CD14-positive monocyte (primary cell): Measurements from ENCODE around the gene NFATC1. TPM values are rescaled to one million over a fixed set of nuclear protein-coding genes. Genes with fewer than 3 reads are reported as not detected.

Experiments
- DNase-seq, 3 donors: peaks; one replicate each; pipeline ENCODE4 v3.0.0-alpha.2; 2011 to 2022
- H2AFZ ChIP-seq: 2 replicates; pipeline ENCODE4 v1.6.0; 2012; ENCODE audit warnings: mild to moderate bottlenecking, low read depth, low read length, inconsistent platforms; ENCODE audit not compliant: insufficient read depth, poor library complexity, severe bottlenecking
- H3K27ac ChIP-seq, 2 donors: 1 replicate in 1 of 2; 2 replicates in 1 of 2; pipeline ENCODE4 v1.5.1; 2012 to 2013; ENCODE audit warnings: low read length in 2 of 2, control low read depth in 1 of 2, inconsistent platforms in 1 of 2, low read depth in 1 of 2, mild to moderate bottlenecking in 1 of 2
- H3K27me3 ChIP-seq, 2 donors: one replicate each; pipeline versions ENCODE4 v1.6.0 to v1.6.1; 2011 to 2013; ENCODE audit warnings: low read length in 2 of 2; ENCODE audit not compliant: control insufficient read depth in 2 of 2, insufficient read depth in 2 of 2
- H3K36me3 ChIP-seq, 2 donors: replicated peaks in 1 of 2; 1 replicate in 1 of 2; 2 replicates in 1 of 2; pipeline versions ENCODE4 v1.5.1 to v1.6.1; 2012 to 2013; ENCODE audit warnings: low read length in 2 of 2, control low read depth in 1 of 2, inconsistent platforms in 1 of 2, mild to moderate bottlenecking in 1 of 2; ENCODE audit not compliant: insufficient read depth in 2 of 2, control insufficient read depth in 1 of 2
- H3K4me1 ChIP-seq, 2 donors: 1 replicate in 1 of 2; 2 replicates in 1 of 2; pipeline versions ENCODE4 v1.5.1 to v1.6.1; 2012 to 2013; ENCODE audit warnings: low read length in 2 of 2, control low read depth in 1 of 2, inconsistent platforms in 1 of 2, mild to moderate bottlenecking in 1 of 2, moderate library complexity in 1 of 2; ENCODE audit not compliant: insufficient read depth in 2 of 2, control insufficient read depth in 1 of 2
- H3K4me2 ChIP-seq: replicated peaks from 2 replicates; pipeline ENCODE3; 2012; ENCODE audit warnings: low read length, moderate library complexity, mild to moderate bottlenecking; ENCODE audit not compliant: poor library complexity, severe bottlenecking; ENCODE audit errors: extremely low read depth
- H3K4me3 ChIP-seq, 3 experiments: fragments of 200-600 bp in 1 of 3; sonication (generic) in 1 of 3; replicated peaks in 1 of 3; 1 replicate in 2 of 3; 2 replicates in 1 of 3; pipeline ENCODE4 v1.5.1; 2011 to 2013; ENCODE audit warnings: low read length in 3 of 3, mild to moderate bottlenecking in 3 of 3, control low read depth in 2 of 3, low read depth in 2 of 3, inconsistent platforms in 1 of 3, moderate library complexity in 1 of 3
- H3K79me2 ChIP-seq: 2 replicates; pipeline ENCODE4 v1.6.0; 2012; ENCODE audit warnings: mild to moderate bottlenecking, control low read depth, inconsistent platforms, low read length, moderate library complexity; ENCODE audit not compliant: insufficient read depth
- H3K9ac ChIP-seq: 2 replicates; pipeline ENCODE4 v1.6.0; 2017; ENCODE audit warnings: low read length, mild to moderate bottlenecking; ENCODE audit not compliant: insufficient read depth, poor library complexity, severe bottlenecking
- H3K9me3 ChIP-seq, 2 donors: replicated peaks in 1 of 2; 1 replicate in 1 of 2; 2 replicates in 1 of 2; pipeline versions ENCODE4 v1.5.1 to v1.6.1; 2012 to 2013; ENCODE audit warnings: low read length in 2 of 2, control low read depth in 1 of 2; ENCODE audit not compliant: control insufficient read depth in 1 of 2, insufficient read depth in 1 of 2
- H4K20me1 ChIP-seq: 2 replicates; pipeline ENCODE4 v1.6.0; 2012; ENCODE audit warnings: mild to moderate bottlenecking, low read length, control low read depth, moderate library complexity; ENCODE audit not compliant: insufficient read depth
- H3K27ac Mint-ChIP-seq, 7 donors: one replicate each; pipeline ENCODE4 v1.8.0; 2020; ENCODE audit warnings: mild to moderate bottlenecking in 7 of 7, mixed read lengths in 7 of 7, moderate library complexity in 6 of 7, inconsistent platforms in 2 of 7
- H3K27me3 Mint-ChIP-seq, 3 donors: one replicate each; pipeline ENCODE4 v1.8.0; 2021 to 2022; ENCODE audit warnings: low read depth in 3 of 3, mild to moderate bottlenecking in 3 of 3, mixed read lengths in 3 of 3, moderate library complexity in 3 of 3, inconsistent platforms in 1 of 3
- H3K36me3 Mint-ChIP-seq, 2 donors: one replicate each; pipeline ENCODE4 v1.8.0; 2020; ENCODE audit warnings: mixed read lengths in 2 of 2, inconsistent platforms in 1 of 2, mild to moderate bottlenecking in 1 of 2
- H3K4me1 Mint-ChIP-seq: one replicate; pipeline ENCODE4 v1.8.0; 2020; ENCODE audit warnings: mild to moderate bottlenecking, mixed read lengths
- H3K4me3 Mint-ChIP-seq, 2 donors: one replicate each; pipeline ENCODE4 v1.8.0; 2020; ENCODE audit warnings: mild to moderate bottlenecking in 2 of 2, mixed read lengths in 2 of 2, moderate library complexity in 1 of 2
- H3K9me3 Mint-ChIP-seq, 7 donors: one replicate each; pipeline ENCODE4 v1.8.0; 2020 to 2022; ENCODE audit warnings: mixed read lengths in 7 of 7, mild to moderate bottlenecking in 6 of 7, moderate library complexity in 6 of 7, inconsistent platforms in 2 of 7
- WGBS: methylation state at CpG from one replicate; pipeline ENCODE4 v1.1.5; 2013; ENCODE audit warnings: missing lambda C conversion rate; ENCODE audit not compliant: insufficient coverage; 5-methylcytosine and 5-hydroxymethylcytosine counted together
- intact Hi-C, 2 donors: fragments of 100-400 bp; cut with micrococcal nuclease; formaldehyde crosslinking; loops; one replicate each; pipeline versions ENCODE4 v1.15.0 to v1.15.1; 2023
- polyA plus RNA-seq, 3 donors: library from polyadenylated mRNA; depleted of rRNA in 1 of 3; unstranded in 2 of 3; stranded (reverse) in 1 of 3; fragments of 300-500 nt in 2 of 3; fragments of >200 nt in 1 of 3; fragmentation: Illumina TruSeq in 2 of 3; gene quantifications; 1 replicate in 2 of 3; 2 replicates in 1 of 3; pipeline ENCODE4 v1.2.3, GENCODE V29; 2012 to 2021
- TF ChIP-seq, protein P1 (sequence below): fragments of 200-600 bp; IDR thresholded peaks from one replicate; pipeline ENCODE4 v1.8.0; 2022; ENCODE audit warnings: antibody characterized with exemption, mild to moderate bottlenecking

NFATC1 gene
- polyA plus RNA-seq, 3 donors, result 7.8 to 10.7 (median 8.3) TPM

DNA sequence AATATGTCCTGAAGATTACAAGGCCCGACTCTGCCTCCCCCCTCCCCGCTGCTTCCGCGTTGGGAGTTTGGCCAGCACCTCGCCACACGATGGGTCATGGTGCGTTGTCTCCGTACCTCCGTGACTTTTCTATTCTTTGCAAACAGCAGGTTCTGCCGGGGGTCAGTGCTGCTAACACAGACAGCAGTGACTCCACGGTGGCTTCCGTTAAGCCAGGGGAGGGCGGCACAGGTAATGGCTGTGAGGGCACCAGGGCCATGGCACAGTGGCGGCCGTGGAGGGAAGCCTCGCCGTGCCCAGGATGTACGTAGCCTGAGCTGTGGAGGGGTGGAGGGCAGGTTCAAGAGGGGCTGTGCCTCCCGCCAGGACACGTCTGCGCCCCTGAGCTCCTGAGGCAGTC lies 115.5 kb downstream of the NFATC1 start:
- Histone ChIP-seq H3K36me3 (peaks cover 0 to 19% of the 10 kb centered on the region in 2 donors), H2AFZ (no peak overlapping the region), H3K4me1 (peaks cover 33 to 35% of the 10 kb centered on the region in 2 donors), H4K20me1 (peaks cover 31% of the 10 kb centered on the region), H3K79me2 (no peaks in the 10 kb centered on the region), H3K27me3 (peaks cover 5 to 18% of the 10 kb centered on the region in 2 donors), H3K4me3 (no peak overlapping the region), H3K9ac (no peak overlapping the region), H3K27ac (no peak overlapping the region), H3K4me2 (no peak overlapping the region), H3K9me3 (no peaks in the 10 kb centered on the region)
- TF ChIP-seq, protein P1, sequence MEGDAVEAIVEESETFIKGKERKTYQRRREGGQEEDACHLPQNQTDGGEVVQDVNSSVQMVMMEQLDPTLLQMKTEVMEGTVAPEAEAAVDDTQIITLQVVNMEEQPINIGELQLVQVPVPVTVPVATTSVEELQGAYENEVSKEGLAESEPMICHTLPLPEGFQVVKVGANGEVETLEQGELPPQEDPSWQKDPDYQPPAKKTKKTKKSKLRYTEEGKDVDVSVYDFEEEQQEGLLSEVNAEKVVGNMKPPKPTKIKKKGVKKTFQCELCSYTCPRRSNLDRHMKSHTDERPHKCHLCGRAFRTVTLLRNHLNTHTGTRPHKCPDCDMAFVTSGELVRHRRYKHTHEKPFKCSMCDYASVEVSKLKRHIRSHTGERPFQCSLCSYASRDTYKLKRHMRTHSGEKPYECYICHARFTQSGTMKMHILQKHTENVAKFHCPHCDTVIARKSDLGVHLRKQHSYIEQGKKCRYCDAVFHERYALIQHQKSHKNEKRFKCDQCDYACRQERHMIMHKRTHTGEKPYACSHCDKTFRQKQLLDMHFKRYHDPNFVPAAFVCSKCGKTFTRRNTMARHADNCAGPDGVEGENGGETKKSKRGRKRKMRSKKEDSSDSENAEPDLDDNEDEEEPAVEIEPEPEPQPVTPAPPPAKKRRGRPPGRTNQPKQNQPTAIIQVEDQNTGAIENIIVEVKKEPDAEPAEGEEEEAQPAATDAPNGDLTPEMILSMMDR, result no peak
- H3K4me1 Mint-ChIP-seq, result peaks cover 36% of the 10 kb centered on the region
- peaks cover 18 to 32% of the 10 kb centered on the region in 2 donors for H3K36me3 Mint-ChIP-seq
- H3K27ac Mint-ChIP-seq, result no peak overlapping the region
- peaks cover 16 to 27% (median 20%) of the 10 kb centered on the region in 3 donors for H3K27me3 Mint-ChIP-seq
- intact Hi-C loops, result no loop called here
- peaks cover 0 to 5% (median 3%) of the 10 kb centered on the region in 7 donors for H3K9me3 Mint-ChIP-seq
- no peak overlapping the region for H3K4me3 Mint-ChIP-seq
- no peak for DNase-seq
- 98% methylated on average over 21 of the region's 21 CpGs for WGBS

DNA sequence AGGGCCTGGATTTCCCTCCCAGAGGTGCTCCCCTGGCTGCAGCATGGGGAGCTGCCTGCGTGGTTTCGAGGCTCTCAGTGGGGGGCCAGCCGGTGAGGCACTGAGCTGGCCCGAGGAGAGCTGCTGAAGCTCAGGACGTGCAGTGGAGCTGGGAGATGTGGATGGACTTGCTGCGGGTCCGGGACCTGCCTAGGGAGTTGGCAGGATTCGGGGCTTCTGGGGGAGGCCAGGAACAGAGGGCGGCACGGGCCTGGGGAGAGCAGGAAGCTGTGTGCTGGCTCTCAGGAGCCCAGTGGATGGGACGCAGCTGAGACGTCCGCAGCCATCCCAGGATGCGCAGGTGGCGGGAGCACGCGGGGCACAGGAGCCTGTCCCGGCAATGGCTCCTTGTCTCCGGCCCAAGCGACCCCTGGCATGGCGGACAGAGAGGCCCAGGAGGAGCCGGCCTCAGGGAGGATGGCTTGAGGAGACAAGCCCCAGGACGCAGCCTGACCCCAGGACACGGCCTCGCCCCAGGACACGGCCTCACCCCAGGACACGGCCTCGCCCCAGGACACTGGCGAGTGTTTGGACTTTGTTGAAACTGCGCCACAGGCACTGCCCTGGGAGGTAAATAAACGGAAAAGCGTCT lies 116.1 kb downstream of the NFATC1 start:
- no peak for DNase-seq
- peaks cover 31% of the 10 kb centered on the region for H3K4me1 Mint-ChIP-seq
- peaks cover 0 to 19% of the 10 kb centered on the region in 2 donors for H3K36me3 ChIP-seq
- peaks cover 16 to 27% (median 22%) of the 10 kb centered on the region in 3 donors for H3K27me3 Mint-ChIP-seq
- TF ChIP-seq, protein P1, result no peak
- intact Hi-C loops, result no loop called here
- peaks cover 28 to 30% of the 10 kb centered on the region in 2 donors for H3K4me1 ChIP-seq
- peaks cover 18 to 32% of the 10 kb centered on the region in 2 donors for H3K36me3 Mint-ChIP-seq
- no peak overlapping the region for H3K9ac ChIP-seq
- no peak overlapping the region for H3K4me2 ChIP-seq
- peaks cover 5 to 18% of the 10 kb centered on the region in 2 donors for H3K27me3 ChIP-seq
- H2AFZ ChIP-seq, result no peak overlapping the region
- peaks cover 27% of the 10 kb centered on the region for H4K20me1 ChIP-seq
- H3K79me2 ChIP-seq, result no peaks in the 10 kb centered on the region
- peaks cover 0 to 5% (median 3%) of the 10 kb centered on the region in 7 donors for H3K9me3 Mint-ChIP-seq
- no peak overlapping the region for H3K27ac Mint-ChIP-seq
- H3K4me3 ChIP-seq, result no peak overlapping the region
- H3K27ac ChIP-seq, result no peak overlapping the region
- no peak overlapping the region for H3K4me3 Mint-ChIP-seq
- no peaks in the 10 kb centered on the region for H3K9me3 ChIP-seq
- 95% methylated on average over 32 of the region's 32 CpGs for WGBS
